Activated CD4-positive, alpha-beta T cell treated with anti-CD3 and anti-CD28 coated beads, Interleukin-2, amount 10 ng/mL, durations not matched to agents 24 days and 14 days (primary cell): ENCODE results near the gene IQCB1. TPM values are rescaled to one million over a fixed set of nuclear protein-coding genes. Genes with fewer than 3 reads are reported as not detected.
"Not testable (repeated sequence)": the region's sequence is repeated elsewhere in the genome, so short reads cannot be mapped to it uniquely, and the experiment has no call there.

ENCODE experiments used
- DNase-seq: peaks from one replicate; pipeline ENCODE4 v3.0.0; 2022
- H3K27ac Mint-ChIP-seq: one replicate; pipeline ENCODE4 v1.8.0; 2022; ENCODE audit warnings: mild to moderate bottlenecking, mixed read lengths
- H3K27me3 Mint-ChIP-seq: one replicate; pipeline ENCODE4 v1.8.0; 2022; ENCODE audit warnings: mixed read lengths
- H3K36me3 Mint-ChIP-seq: one replicate; pipeline ENCODE4 v1.8.0; 2022; ENCODE audit warnings: low read depth, mild to moderate bottlenecking, mixed read lengths
- H3K4me1 Mint-ChIP-seq: one replicate; pipeline ENCODE4 v1.8.0; 2021; ENCODE audit warnings: mixed read lengths
- H3K4me3 Mint-ChIP-seq: one replicate; pipeline ENCODE4 v1.8.0; 2022; ENCODE audit warnings: mild to moderate bottlenecking, moderate library complexity, mixed read lengths
- H3K9me3 Mint-ChIP-seq: one replicate; pipeline ENCODE4 v1.8.0; 2021; ENCODE audit warnings: mixed read lengths
- intact Hi-C: fragments of 100-400 bp; cut with micrococcal nuclease; formaldehyde crosslinking; loops from one replicate; pipeline ENCODE4 v1.15.1; 2023
- total RNA-seq: library from RNA; stranded (reverse); gene quantifications from 2 replicates; pipeline ENCODE4 v1.2.3, GENCODE V29; 2022

The IQCB1 gene
- total RNA-seq, 1 donor from 2014 or later = 49.1 TPM

DNA sequence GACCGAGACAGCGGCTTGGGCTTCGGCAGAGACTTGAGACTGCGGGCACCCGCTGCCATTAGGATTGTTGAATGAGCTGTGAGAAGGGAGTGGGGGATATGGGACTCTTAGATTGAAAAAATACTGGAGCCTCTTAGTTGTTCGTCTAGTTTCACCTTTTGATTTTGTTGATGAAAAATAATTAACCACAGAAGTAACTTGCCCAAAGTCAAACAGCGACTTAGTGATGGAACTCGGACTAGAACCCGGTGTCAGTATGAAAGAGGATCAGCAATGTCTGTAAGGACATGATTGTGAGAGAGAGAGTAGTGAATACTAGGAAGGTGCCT, 84.8 kb downstream of the IQCB1 start:
- Mint-ChIP-seq H3K36me3 (no peaks in the 10 kb centered on the region), H3K9me3 (no peaks in the 10 kb centered on the region), H3K4me3 (no peak overlapping the region), H3K27ac (no peak overlapping the region), H3K4me1 (peaks cover 6% of the 10 kb centered on the region), H3K27me3 (peaks cover 22% of the 10 kb centered on the region)
- no peak for DNase-seq
- intact Hi-C loops = no loop called here

- Mint-ChIP-seq H3K4me3 (no peak within 1 kb of the TSS), H3K27ac (no peak within 1 kb of the TSS), H3K9me3 (no peaks in the 10 kb centered on the region), H3K27me3 (peaks cover 20% of the 10 kb centered on the region), H3K36me3 (no peaks in the 10 kb centered on the region), H3K4me1 (peaks cover 9% of the 10 kb centered on the region)
- intact Hi-C loops = loop anchor here (1.0 to 5.0 kb wide), 7 partner anchors 14 to 633 kb away; partner anchors contain the start of genes EAF2, FAM162A, HCLS1 and IQCB1
- peak; percentile 97 for DNase-seq
Observed at GRCh38 chr3:121749276-121750086, 85.4 kb downstream of the IQCB1 start, which contains the start of gene GOLGB1. Gene GOLGB1 (minus strand): TSS chr3:121749741. CDS start chr3:121730971, 18,770 bp downstream.

DNA sequence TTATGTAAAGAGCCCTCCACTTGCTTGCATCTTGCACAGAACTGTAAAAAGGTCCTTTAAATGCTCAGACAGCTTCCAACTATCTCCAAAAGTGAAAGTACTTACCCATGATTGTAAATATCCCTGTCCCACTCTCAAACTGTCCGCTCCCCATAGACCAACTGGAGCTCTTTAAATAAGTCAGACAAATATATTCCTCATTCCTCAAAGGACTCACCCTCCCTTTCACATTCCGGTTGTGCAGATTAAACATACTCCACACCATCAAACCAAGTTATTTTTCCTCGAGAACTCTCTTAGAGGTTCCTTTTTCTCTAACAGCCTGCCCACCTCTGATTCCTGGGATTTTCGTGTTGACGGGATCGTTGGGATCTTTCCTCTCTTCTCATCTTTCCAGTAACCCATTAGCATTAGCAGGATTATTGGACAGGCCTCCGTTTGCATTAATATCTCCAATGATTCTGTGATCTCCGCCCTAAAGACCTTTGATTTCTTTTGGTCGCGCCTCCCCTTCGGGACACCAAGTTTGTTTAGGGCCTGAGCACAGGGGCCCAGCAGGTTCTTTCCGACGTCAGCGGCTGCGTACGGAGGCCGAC, 86.1 kb downstream of the IQCB1 start:
- Mint-ChIP-seq H3K4me1 (peaks cover 9% of the 10 kb centered on the region), H3K36me3 (no peaks in the 10 kb centered on the region), H3K27ac (no peak overlapping the region), H3K27me3 (peaks cover 16% of the 10 kb centered on the region), H3K4me3 (no peak overlapping the region), H3K9me3 (no peaks in the 10 kb centered on the region)
- intact Hi-C loops = loop anchor here (1.0 to 5.0 kb wide), 7 partner anchors 13 to 634 kb away; partner anchors contain the start of genes EAF2, FAM162A, HCLS1 and IQCB1
- DNase-seq = peak; percentile 73

- peaks cover 4% of the 10 kb centered on the region for H3K36me3 Mint-ChIP-seq
- H3K27ac Mint-ChIP-seq = no peak overlapping the region
- intact Hi-C loops = loop anchor here (5.0 kb wide), 3 partner anchors 354 to 634 kb away; partner anchors contain the start of genes FAM162A and MIX23
Observed at GRCh38 chr3:121747976-121748375, 86.9 kb downstream of the IQCB1 start.

GRCh38 chr3:121743106-121743505, 91.8 kb downstream of the IQCB1 start:
- H3K9me3 Mint-ChIP-seq, DNase-seq, H3K27me3 Mint-ChIP-seq, intact Hi-C loops, H3K4me3 Mint-ChIP-seq, H3K27ac Mint-ChIP-seq: not testable (repeated sequence)
- H3K36me3 Mint-ChIP-seq = peaks cover 23% of the 10 kb centered on the region
- peaks cover 14% of the 10 kb centered on the region for H3K4me1 Mint-ChIP-seq

More at GRCh38 chr3:121747976-121748375, 86.9 kb downstream of the IQCB1 start:
- H3K4me3 Mint-ChIP-seq = no peak overlapping the region
- no peak for DNase-seq
- peaks cover 9% of the 10 kb centered on the region for H3K4me1 Mint-ChIP-seq
- H3K27me3 Mint-ChIP-seq = peaks cover 14% of the 10 kb centered on the region
- H3K9me3 Mint-ChIP-seq = no peaks in the 10 kb centered on the region

DNA sequence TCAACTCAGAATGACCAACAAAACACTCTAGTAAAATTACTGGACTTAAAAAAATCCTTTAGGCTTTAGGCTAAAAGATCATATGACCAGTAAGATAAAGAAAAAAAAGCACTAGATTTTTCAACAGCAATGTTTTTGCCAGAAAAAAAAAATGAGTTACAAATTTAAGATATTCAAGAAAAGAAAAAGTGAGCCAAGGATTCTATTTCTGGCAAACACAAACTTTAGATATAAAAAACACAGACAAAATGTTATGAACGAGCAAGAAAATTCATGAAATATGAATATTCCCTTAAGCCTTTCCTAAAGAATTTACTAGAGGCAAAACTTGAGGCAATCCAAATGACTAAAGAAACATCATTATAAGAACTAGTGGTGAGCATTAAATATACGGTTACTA, 94.0 kb downstream of the IQCB1 start:
- Mint-ChIP-seq H3K4me1 (peaks cover 17% of the 10 kb centered on the region), H3K27me3 (no peaks in the 10 kb centered on the region), H3K36me3 (peaks cover 29% of the 10 kb centered on the region), H3K9me3 (peaks cover 3% of the 10 kb centered on the region), H3K27ac (no peak overlapping the region), H3K4me3 (no peak overlapping the region)
- no peak for DNase-seq
- intact Hi-C loops = no loop called here

- Mint-ChIP-seq H3K27ac (no peak overlapping the region), H3K9me3 (peaks cover 3% of the 10 kb centered on the region), H3K4me3 (no peak overlapping the region), H3K36me3 (peaks cover 29% of the 10 kb centered on the region), H3K27me3 (no peaks in the 10 kb centered on the region), H3K4me1 (peaks cover 21% of the 10 kb centered on the region)
- DNase-seq = no peak
- intact Hi-C loops = loop anchor here (5.0 kb wide), 1 partner anchor 48 kb away; no protein-coding TSS in a partner anchor
Observed at GRCh38 chr3:121739902-121740301, 95.0 kb downstream of the IQCB1 start.

DNA sequence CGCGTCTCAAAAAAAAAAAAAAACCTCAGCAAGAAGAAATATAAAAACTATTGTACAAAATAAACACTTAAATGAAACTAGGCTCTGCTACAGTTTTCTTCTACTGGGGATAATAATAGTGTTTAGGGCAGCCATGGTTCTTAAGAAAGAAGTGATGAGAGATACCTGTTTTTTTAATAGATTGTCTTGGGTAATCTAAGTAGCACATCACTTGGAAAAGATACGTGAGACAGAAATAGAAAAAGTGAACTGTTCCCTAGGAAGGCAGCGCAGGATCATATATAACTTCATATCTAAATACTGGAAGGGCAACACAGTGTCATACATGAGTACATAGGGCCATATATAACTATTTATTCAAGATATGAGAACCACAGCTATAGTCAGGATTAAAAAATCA, 97.2 kb downstream of the IQCB1 start:
- Mint-ChIP-seq H3K27me3 (no peaks in the 10 kb centered on the region), H3K4me3 (no peak overlapping the region), H3K4me1 (peaks cover 22% of the 10 kb centered on the region), H3K27ac (no peak overlapping the region), H3K9me3 (peaks cover 3% of the 10 kb centered on the region), H3K36me3 (peaks cover 27% of the 10 kb centered on the region)
- no peak for DNase-seq
- intact Hi-C loops = loop anchor here (5.0 kb wide), 1 partner anchor 45 kb away; no protein-coding TSS in a partner anchor

GRCh38 chr3:121736112-121736511, 98.7 kb downstream of the IQCB1 start:
- intact Hi-C loops = loop anchor here (5.0 kb wide), 1 partner anchor 44 kb away; no protein-coding TSS in a partner anchor
- Mint-ChIP-seq H3K4me3 (no peak overlapping the region), H3K4me1 (peaks cover 22% of the 10 kb centered on the region), H3K9me3 (no peaks in the 10 kb centered on the region), H3K36me3 (peaks cover 22% of the 10 kb centered on the region), H3K27me3 (no peaks in the 10 kb centered on the region), H3K27ac (peak overlapping the region; percentile 64)
- no peak for DNase-seq

DNA sequence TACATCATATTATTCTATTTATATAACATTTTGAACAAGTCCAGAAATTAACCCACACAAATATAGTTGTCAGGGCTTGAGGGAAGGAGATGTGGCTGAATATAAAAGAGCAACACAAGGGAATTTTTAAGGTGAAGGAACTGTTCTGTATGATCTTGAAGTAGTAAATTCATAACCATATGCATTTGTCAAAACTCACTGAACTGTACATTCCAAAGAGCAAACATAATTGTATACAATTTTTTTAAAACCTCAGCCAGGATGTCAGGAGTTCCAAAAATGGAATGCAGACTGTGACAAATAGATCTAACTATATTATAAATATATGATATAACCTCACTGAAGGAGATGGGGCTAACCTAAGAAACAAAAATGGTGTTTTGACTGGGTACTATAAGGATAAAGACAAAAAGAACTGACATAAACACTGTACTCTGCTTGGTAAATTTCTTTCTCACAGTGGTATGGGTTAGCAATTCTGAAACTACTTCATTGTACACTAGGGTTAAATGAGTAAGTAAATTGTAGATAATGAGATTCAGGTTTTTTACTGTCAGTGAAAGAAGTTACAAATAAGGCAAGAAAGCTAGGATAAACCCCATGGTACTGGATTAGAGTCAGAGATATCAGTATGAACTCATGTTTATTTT, 99.7 kb downstream of the IQCB1 start:
- no peaks in the 10 kb centered on the region for H3K9me3 Mint-ChIP-seq
- peaks cover 24% of the 10 kb centered on the region for H3K4me1 Mint-ChIP-seq
- H3K27ac Mint-ChIP-seq = peak overlapping the region; percentile 60
- H3K4me3 Mint-ChIP-seq = no peak overlapping the region
- DNase-seq = no peak
- no peaks in the 10 kb centered on the region for H3K27me3 Mint-ChIP-seq
- intact Hi-C loops = loop anchor here (1.0 to 5.0 kb wide), 3 partner anchors 14 to 411 kb away; partner anchors contain the start of gene GOLGB1
- H3K36me3 Mint-ChIP-seq = peaks cover 22% of the 10 kb centered on the region

GRCh38 chr3:121730940-121731687, 103.7 kb downstream of the IQCB1 start:
- no peaks in the 10 kb centered on the region for H3K9me3 Mint-ChIP-seq
- no peak for DNase-seq
- H3K36me3 Mint-ChIP-seq = peaks cover 29% of the 10 kb centered on the region
- H3K4me3 Mint-ChIP-seq = no peak overlapping the region
- peaks cover 12% of the 10 kb centered on the region for H3K4me1 Mint-ChIP-seq
- intact Hi-C loops = no loop called here
- no peak overlapping the region for H3K27ac Mint-ChIP-seq
- no peaks in the 10 kb centered on the region for H3K27me3 Mint-ChIP-seq

DNA sequence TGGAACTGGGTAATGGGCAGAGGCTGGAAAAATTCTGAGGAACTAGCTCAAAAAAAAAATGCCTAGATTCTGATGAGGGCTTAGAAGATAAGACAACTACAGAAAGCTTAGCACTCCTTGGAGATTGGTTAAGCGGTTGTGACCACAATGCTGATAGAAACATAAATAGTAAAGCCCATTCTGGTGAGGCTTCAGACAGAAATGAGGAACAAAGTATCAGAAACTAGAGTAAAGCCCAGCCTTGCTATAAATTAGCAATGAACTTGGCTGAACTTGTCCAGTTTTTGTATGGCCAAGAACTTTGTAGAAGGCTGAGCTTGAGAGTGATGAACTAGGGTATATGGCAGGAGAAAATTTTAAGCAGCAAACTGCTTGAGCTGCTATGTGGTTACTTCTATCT, 110.7 kb downstream of the IQCB1 start:
- Mint-ChIP-seq H3K27me3 (no peaks in the 10 kb centered on the region), H3K9me3 (no peaks in the 10 kb centered on the region), H3K36me3 (peaks cover 71% of the 10 kb centered on the region), H3K27ac (no peak overlapping the region), H3K4me3 (no peak overlapping the region), H3K4me1 (peaks cover 2% of the 10 kb centered on the region)
- intact Hi-C loops = no loop called here
- DNase-seq = no peak

- Mint-ChIP-seq H3K36me3 (peaks cover 68% of the 10 kb centered on the region), H3K27ac (no peak overlapping the region)
- intact Hi-C loops = no loop called here
Observed at GRCh38 chr3:121723485-121723884, 111.4 kb downstream of the IQCB1 start.

More at GRCh38 chr3:121723485-121723884, 111.4 kb downstream of the IQCB1 start:
- Mint-ChIP-seq H3K4me1 (peaks cover 4% of the 10 kb centered on the region), H3K9me3 (no peaks in the 10 kb centered on the region), H3K4me3 (no peak overlapping the region), H3K27me3 (no peaks in the 10 kb centered on the region)
- DNase-seq = no peak
